T-helper 2 cell treated with Interferon-gamma antibody and Interleukin-4, amounts not matched to agents 100 ng/mL and 5 ng/mL, for 36 hours (primary cell): ENCODE data around the gene CYTH3. TPM values are rescaled to one million over a fixed set of nuclear protein-coding genes. Genes with fewer than 3 reads are reported as not detected.
"Not testable (repeated sequence)": the region's sequence is repeated elsewhere in the genome, so short reads cannot be mapped to it uniquely, and the experiment has no call there.

Experiments
- intact Hi-C: fragments of 100-400 bp; cut with micrococcal nuclease; formaldehyde crosslinking; loops from one replicate; pipeline ENCODE4 v1.15.1; 2023
- total RNA-seq: library from RNA; stranded (reverse); gene quantifications from 2 replicates; pipeline ENCODE4 v1.2.3, GENCODE V29; 2022

CYTH3 gene
- total RNA-seq, 1 donor from 2014 or later, result 0.66 TPM

- intact Hi-C loops, result no loop called here
Measured at GRCh38 chr7:6154542-6155404, 117.7 kb downstream of the CYTH3 start.

GRCh38 chr7:6153646-6154541 is 118.5 kb downstream of the CYTH3 start:
- intact Hi-C loops, result no loop called here

GRCh38 chr7:6151994-6152735 is 120.3 kb downstream of the CYTH3 start:
- intact Hi-C loops, result no loop called here

- intact Hi-C loops, result not testable (repeated sequence)
Measured at GRCh38 chr7:6151527-6151926, 120.9 kb downstream of the CYTH3 start.

- intact Hi-C loops, result no loop called here
Measured at GRCh38 chr7:6149996-6150395, 122.4 kb downstream of the CYTH3 start.

- intact Hi-C loops, result no loop called here
Measured at GRCh38 chr7:6148724-6149360, 123.6 kb downstream of the CYTH3 start.

GRCh38 chr7:6147627-6148026 is 124.8 kb downstream of the CYTH3 start:
- intact Hi-C loops, result no loop called here

- intact Hi-C loops, result no loop called here
Measured at GRCh38 chr7:6146666-6147065, 125.8 kb downstream of the CYTH3 start.

- intact Hi-C loops, result no loop called here
Measured at GRCh38 chr7:6143997-6144396, 128.4 kb downstream of the CYTH3 start.

- intact Hi-C loops, result no loop called here
Measured at GRCh38 chr7:6142871-6143380, 129.5 kb downstream of the CYTH3 start.

GRCh38 chr7:6139189-6139996 is 133.0 kb downstream of the CYTH3 start:
- intact Hi-C loops, result no loop called here

- intact Hi-C loops, result no loop called here
Measured at GRCh38 chr7:6136475-6136874, 135.9 kb downstream of the CYTH3 start.

GRCh38 chr7:6133249-6133648 is 139.2 kb downstream of the CYTH3 start:
- intact Hi-C loops, result no loop called here

- intact Hi-C loops, result no loop called here
Measured at GRCh38 chr7:6130007-6130587, 142.3 kb downstream of the CYTH3 start.

GRCh38 chr7:6128205-6128604 is 144.2 kb downstream of the CYTH3 start:
- intact Hi-C loops, result no loop called here

- intact Hi-C loops, result no loop called here
Measured at GRCh38 chr7:6127110-6127490, 145.3 kb downstream of the CYTH3 start.

- intact Hi-C loops, result no loop called here
Measured at GRCh38 chr7:6123843-6124242, 148.6 kb downstream of the CYTH3 start.

- intact Hi-C loops, result no loop called here
Measured at GRCh38 chr7:6121141-6121540, 151.3 kb downstream of the CYTH3 start.

GRCh38 chr7:6117533-6117932 is 154.9 kb downstream of the CYTH3 start:
- intact Hi-C loops, result loop anchor here (1.0 kb wide), 1 partner anchor 11 kb away; no protein-coding TSS in a partner anchor

GRCh38 chr7:6116211-6116610 is 156.2 kb downstream of the CYTH3 start:
- intact Hi-C loops, result no loop called here
